Measurements from ENCODE around the gene TMEM191C. TPM values are rescaled to one million over a fixed set of nuclear protein-coding genes. Genes with fewer than 3 reads are reported as not detected.
A peak's percentile ranks its signal among the peaks of the same experiment; 100 is the strongest.
"Not testable (repeated sequence)": the region's sequence is repeated elsewhere in the genome, so short reads cannot be mapped to it uniquely, and the experiment has no call there.

The TMEM191C gene
- total RNA-seq (2016; rRNA removed; fragmentation: Illumina TruSeq; extraction: Trizol): 1.2 and 2.9 TPM in 2 replicates
- total RNA-seq (2016; cell fraction: cytosol; rRNA removed; fragmentation: Illumina TruSeq; extraction: Trizol; ENCODE audit: low read depth): 1.9 and 4.2 TPM in 2 replicates
- total RNA-seq (2016; cell fraction: insoluble cytoplasmic fraction; rRNA removed; fragmentation: Illumina TruSeq; extraction: Trizol): 0.85 and 0.91 TPM in 2 replicates
- total RNA-seq (2016; cell fraction: membrane; rRNA removed; fragmentation: Illumina TruSeq; extraction: Trizol): 1.3 and 1.9 TPM in 2 replicates
- 1.6 TPM in 2 replicates for total RNA-seq (2016; cell fraction: nucleus; rRNA removed; fragmentation: Illumina TruSeq; extraction: Trizol)
- 2.9 and 3.3 TPM in 2 replicates for polyA plus RNA-seq (2011; rRNA removed)
- 3.1 and 4.1 TPM in 2 replicates for polyA plus RNA-seq (2011; cell fraction: cytosol; rRNA removed)
- polyA plus RNA-seq (2011; cell fraction: nucleus; rRNA removed): 19.1 and 20.7 TPM in 2 replicates
- polyA plus RNA-seq (2012): 1.2 and 1.3 TPM in 2 replicates
- polyA plus RNA-seq (2016; cell fraction: cytosol; fragmentation: Illumina TruSeq; extraction: Trizol; ENCODE audit: low read depth): 0.45 and 0.86 TPM in 2 replicates
- polyA plus RNA-seq (2016; cell fraction: insoluble cytoplasmic fraction; fragmentation: Illumina TruSeq; extraction: Trizol; ENCODE audit: low read depth): 0.90 and 1.4 TPM in 2 replicates
- polyA plus RNA-seq (2016; cell fraction: membrane; fragmentation: Illumina TruSeq; extraction: Trizol; ENCODE audit: low read depth): 0.54 and 0.72 TPM in 2 replicates
- 3.6 and 4.2 TPM in 2 replicates for polyA plus RNA-seq (2016; cell fraction: nucleus; fragmentation: Illumina TruSeq; extraction: Trizol; ENCODE audit: insufficient read depth, low read depth)
- polyA minus RNA-seq (2011; rRNA and poly(A)+ RNA removed; ENCODE audit: low replicate concordance): 1.1 and 3.0 TPM in 2 replicates
- 1.3 and 2.4 TPM in 2 replicates for polyA minus RNA-seq (2011; cell fraction: cytosol; rRNA and poly(A)+ RNA removed)
- polyA minus RNA-seq (2011; cell fraction: nucleus; rRNA and poly(A)+ RNA removed): 2.2 and 4.0 TPM in 2 replicates
- Bru-seq, nascent RNA: percentile 30 among the genes with signal in this experiment
- BruChase-seq, experiment 1, labeled RNA remaining after a 6-hour chase: percentile 37 among the genes with signal in this experiment
- BruChase-seq, experiment 2, labeled RNA remaining after a 2-hour chase: percentile 30 among the genes with signal in this experiment
- long read RNA-seq, experiment 1, partial matches to known transcripts: 0 of 1 reads
- long read RNA-seq, experiment 1, other reads (novel, unspliced or antisense): 0 of 1 reads
- long read RNA-seq, experiment 2, partial matches to known transcripts: 1 of 1 reads
- long read RNA-seq, experiment 2, other reads (novel, unspliced or antisense): 0 of 1 reads

DNA sequence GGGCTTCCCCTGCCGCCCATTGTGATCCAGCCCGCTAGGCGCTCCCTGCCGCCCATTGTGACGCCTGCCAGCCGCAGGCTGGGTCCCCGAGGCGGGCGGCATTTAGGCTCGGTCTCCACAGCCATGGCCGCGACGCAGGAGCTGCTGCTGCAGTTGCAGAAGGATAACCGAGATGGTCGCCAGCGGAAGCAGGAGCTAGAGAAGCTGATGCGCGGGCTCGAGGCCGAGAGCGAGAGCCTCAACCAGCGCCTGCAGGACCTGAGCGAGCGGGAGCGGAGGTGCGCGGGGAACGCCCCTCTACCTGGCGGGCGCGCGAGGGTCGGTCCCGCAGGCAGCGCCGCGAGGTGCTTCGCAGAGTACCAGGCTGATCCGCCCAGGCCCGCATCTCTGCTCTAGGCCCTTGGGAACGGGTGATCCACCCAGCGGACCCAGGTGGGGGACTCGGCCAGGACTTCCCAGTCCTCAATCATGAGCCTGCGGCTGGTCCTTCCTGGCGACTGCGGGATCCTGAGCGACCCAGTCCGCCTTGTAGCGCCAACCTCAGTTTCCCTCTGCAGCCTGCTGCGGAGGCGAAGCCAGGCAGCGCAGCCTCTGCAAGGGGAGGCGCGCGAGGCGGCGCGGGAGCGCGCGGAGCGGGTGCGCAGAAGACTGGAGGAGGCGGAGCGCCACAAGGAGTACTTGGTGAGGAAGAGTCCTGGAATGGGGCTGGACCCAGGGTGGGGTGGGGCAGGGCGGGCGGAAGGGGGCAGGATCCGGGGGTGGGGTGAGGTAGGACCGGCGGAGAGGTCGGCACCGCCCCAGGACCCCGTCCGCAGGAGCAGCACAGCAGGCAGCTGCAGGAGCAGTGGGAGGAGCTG is at the start of gene TMEM191C:
TMEM191C (plus strand) TSS at position 51 of the 857 bp plus-strand sequence; CDS start at position 124, 73 bp downstream.
- H4K20me1 ChIP-seq (ENCODE audit: insufficient read depth, low read length); H3K9me3 ChIP-seq (ENCODE audit: low read length); BruUV-seq (replicated peaks); H3K9ac ChIP-seq (ENCODE audit: insufficient read depth, low read depth, low read length); H3K36me3 ChIP-seq (replicated peaks in 1 of 2; ENCODE audit: control insufficient read depth in 1 of 2, insufficient read depth in 2 of 2, low read length in 2 of 2); H3K79me2 ChIP-seq (ENCODE audit: insufficient read depth, low read length); DNase-seq (ENCODE audit: low spot score); H3K4me2 ChIP-seq (ENCODE audit: low read depth, low read length); FAIRE-seq; CTCF ChIA-PET (ENCODE audit: low intra/inter-chr PET ratio, low total read pairs); H3K27me3 ChIP-seq (ENCODE audit: control insufficient read depth in 1 of 2, insufficient read depth in 2 of 2, low read length in 2 of 2); H3K27ac ChIP-seq (ENCODE audit: extremely low read length, insufficient read depth, low read length); in situ Hi-C loops (cut with HindIII; ENCODE audit: extremely low pct_ligation_motif_present, low pct_unique_long_range_greater_than_20kb); H3K4me1 ChIP-seq (ENCODE audit: insufficient read depth, low read length); intact Hi-C loops (cut with micrococcal nuclease; ENCODE audit: unreplicated experiment); H2AFZ ChIP-seq (ENCODE audit: low read length): not testable (repeated sequence)
- no CpG with 5 or more reads among the region's 74 CpGs for WGBS (ENCODE audit: low lambda C conversion rate)
- H3K4me3 ChIP-seq (replicated peaks in 1 of 3; ENCODE audit: insufficient read depth in 1 of 3, low read depth in 2 of 3, low read length in 3 of 3): peak within 1 kb of the TSS in 2 of 3 experiments; percentile 49 to 54; a peak in 3 of 6 replicates
- ATAC-seq: peak; percentile 58
- POLR2A ChIA-PET: interaction anchor here (1.1 kb wide), 1 partner anchor 10 kb away, joined by 4 read pairs; no protein-coding TSS in a partner anchor

DNA sequence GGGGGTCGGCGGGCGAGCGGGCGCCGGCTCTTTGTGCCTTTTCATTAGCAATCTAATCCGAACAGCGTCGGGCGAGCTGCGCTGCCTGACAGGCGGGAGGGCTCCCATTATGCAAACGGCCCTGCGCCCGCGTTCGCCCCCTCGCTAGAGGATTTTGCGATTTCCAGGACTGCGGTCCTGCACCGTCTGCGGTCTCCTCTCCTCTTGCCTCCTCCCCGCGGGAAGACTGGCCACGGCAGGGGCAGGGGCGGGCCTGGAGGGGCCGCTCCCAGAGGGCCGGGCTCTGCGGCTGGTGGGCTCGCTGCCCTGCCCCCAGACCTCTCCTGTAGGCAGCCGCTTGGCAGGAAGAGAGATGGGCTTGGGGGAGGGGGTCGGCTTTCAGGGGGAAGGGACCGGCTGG is 49.3 kb upstream of the TMEM191C start:
- POLR2A ChIA-PET; H3K4me1 ChIP-seq (ENCODE audit: insufficient read depth, low read length); FAIRE-seq; H2AFZ ChIP-seq (ENCODE audit: low read length); ATAC-seq; DNase-seq (ENCODE audit: low spot score); CTCF ChIA-PET (ENCODE audit: low intra/inter-chr PET ratio, low total read pairs); H3K27ac ChIP-seq (ENCODE audit: extremely low read length, insufficient read depth, low read length); H3K36me3 ChIP-seq (replicated peaks in 1 of 2; ENCODE audit: control insufficient read depth in 1 of 2, insufficient read depth in 2 of 2, low read length in 2 of 2); BruUV-seq (replicated peaks); H3K9ac ChIP-seq (ENCODE audit: insufficient read depth, low read depth, low read length); H3K27me3 ChIP-seq (ENCODE audit: control insufficient read depth in 1 of 2, insufficient read depth in 2 of 2, low read length in 2 of 2); intact Hi-C loops (cut with micrococcal nuclease; ENCODE audit: unreplicated experiment); H3K4me2 ChIP-seq (ENCODE audit: low read depth, low read length); H3K9me3 ChIP-seq (ENCODE audit: low read length); H3K79me2 ChIP-seq (ENCODE audit: insufficient read depth, low read length); H4K20me1 ChIP-seq (ENCODE audit: insufficient read depth, low read length); in situ Hi-C loops (cut with HindIII; ENCODE audit: extremely low pct_ligation_motif_present, low pct_unique_long_range_greater_than_20kb): not testable (repeated sequence)
- TF ChIP-seq, protein P1, sequence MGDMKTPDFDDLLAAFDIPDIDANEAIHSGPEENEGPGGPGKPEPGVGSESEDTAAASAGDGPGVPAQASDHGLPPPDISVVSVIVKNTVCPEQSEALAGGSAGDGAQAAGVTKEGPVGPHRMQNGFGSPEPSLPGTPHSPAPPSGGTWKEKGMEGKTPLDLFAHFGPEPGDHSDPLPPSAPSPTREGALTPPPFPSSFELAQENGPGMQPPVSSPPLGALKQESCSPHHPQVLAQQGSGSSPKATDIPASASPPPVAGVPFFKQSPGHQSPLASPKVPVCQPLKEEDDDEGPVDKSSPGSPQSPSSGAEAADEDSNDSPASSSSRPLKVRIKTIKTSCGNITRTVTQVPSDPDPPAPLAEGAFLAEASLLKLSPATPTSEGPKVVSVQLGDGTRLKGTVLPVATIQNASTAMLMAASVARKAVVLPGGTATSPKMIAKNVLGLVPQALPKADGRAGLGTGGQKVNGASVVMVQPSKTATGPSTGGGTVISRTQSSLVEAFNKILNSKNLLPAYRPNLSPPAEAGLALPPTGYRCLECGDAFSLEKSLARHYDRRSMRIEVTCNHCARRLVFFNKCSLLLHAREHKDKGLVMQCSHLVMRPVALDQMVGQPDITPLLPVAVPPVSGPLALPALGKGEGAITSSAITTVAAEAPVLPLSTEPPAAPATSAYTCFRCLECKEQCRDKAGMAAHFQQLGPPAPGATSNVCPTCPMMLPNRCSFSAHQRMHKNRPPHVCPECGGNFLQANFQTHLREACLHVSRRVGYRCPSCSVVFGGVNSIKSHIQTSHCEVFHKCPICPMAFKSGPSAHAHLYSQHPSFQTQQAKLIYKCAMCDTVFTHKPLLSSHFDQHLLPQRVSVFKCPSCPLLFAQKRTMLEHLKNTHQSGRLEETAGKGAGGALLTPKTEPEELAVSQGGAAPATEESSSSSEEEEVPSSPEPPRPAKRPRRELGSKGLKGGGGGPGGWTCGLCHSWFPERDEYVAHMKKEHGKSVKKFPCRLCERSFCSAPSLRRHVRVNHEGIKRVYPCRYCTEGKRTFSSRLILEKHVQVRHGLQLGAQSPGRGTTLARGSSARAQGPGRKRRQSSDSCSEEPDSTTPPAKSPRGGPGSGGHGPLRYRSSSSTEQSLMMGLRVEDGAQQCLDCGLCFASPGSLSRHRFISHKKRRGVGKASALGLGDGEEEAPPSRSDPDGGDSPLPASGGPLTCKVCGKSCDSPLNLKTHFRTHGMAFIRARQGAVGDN (CRISPR knock-in tag; IDR thresholded peaks at IDR 0.05): 0 out of 2 replicates have a peak, but pooled peaks have one; percentile 13
- no CpG with 5 or more reads among the region's 33 CpGs for WGBS (ENCODE audit: low lambda C conversion rate)
- H3K4me3 ChIP-seq (replicated peaks in 1 of 3; ENCODE audit: insufficient read depth in 1 of 3, low read depth in 2 of 3, low read length in 3 of 3): peak overlapping the region in 1 of 3 experiments; percentile 56; a peak in 3 of 6 replicates

Measured in HepG2 (cell line).